Fibroblast of pulmonary artery (primary cell): Measurements from ENCODE around the gene MAB21L4.

Experiments used
- DNase-seq: peaks from one replicate; pipeline ENCODE4 v3.0.0-alpha.2; 2010; ENCODE audit warnings: low read depth
- H3K4me3 ChIP-seq: replicated peaks from 2 replicates; pipeline ENCODE4 v1.5.1; 2011; ENCODE audit warnings: low read depth, mild to moderate bottlenecking, control low read depth, low read length, moderate library complexity
- TF ChIP-seq, protein P1 (sequence below): IDR thresholded peaks from 2 replicates; pipeline ENCODE4 v1.5.1; 2011; ENCODE audit warnings: mild to moderate bottlenecking, control low read depth, low read length, inconsistent platforms; ENCODE audit errors: missing control alignments

The MAB21L4 gene

DNA sequence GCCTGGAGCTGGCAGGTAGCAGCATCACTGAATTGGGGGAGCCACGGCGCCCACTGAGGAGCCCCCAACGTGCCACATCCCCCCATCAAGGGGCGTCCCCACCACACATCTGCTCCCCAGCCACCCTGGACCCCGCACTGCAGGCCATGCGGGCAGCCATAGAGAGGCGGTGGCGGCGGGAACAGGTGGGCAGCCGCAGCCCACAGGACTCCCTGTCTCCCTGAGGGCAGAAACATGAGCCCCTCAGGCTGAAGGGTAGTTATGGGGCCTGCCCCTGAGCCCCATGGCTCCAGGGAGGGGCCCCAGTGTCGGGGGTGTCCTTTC is 36.7 kb upstream of the MAB21L4 start:
- no peak overlapping the region for H3K4me3 ChIP-seq
- no peak for DNase-seq
- TF ChIP-seq, protein P1, sequence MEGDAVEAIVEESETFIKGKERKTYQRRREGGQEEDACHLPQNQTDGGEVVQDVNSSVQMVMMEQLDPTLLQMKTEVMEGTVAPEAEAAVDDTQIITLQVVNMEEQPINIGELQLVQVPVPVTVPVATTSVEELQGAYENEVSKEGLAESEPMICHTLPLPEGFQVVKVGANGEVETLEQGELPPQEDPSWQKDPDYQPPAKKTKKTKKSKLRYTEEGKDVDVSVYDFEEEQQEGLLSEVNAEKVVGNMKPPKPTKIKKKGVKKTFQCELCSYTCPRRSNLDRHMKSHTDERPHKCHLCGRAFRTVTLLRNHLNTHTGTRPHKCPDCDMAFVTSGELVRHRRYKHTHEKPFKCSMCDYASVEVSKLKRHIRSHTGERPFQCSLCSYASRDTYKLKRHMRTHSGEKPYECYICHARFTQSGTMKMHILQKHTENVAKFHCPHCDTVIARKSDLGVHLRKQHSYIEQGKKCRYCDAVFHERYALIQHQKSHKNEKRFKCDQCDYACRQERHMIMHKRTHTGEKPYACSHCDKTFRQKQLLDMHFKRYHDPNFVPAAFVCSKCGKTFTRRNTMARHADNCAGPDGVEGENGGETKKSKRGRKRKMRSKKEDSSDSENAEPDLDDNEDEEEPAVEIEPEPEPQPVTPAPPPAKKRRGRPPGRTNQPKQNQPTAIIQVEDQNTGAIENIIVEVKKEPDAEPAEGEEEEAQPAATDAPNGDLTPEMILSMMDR = no peak

DNA sequence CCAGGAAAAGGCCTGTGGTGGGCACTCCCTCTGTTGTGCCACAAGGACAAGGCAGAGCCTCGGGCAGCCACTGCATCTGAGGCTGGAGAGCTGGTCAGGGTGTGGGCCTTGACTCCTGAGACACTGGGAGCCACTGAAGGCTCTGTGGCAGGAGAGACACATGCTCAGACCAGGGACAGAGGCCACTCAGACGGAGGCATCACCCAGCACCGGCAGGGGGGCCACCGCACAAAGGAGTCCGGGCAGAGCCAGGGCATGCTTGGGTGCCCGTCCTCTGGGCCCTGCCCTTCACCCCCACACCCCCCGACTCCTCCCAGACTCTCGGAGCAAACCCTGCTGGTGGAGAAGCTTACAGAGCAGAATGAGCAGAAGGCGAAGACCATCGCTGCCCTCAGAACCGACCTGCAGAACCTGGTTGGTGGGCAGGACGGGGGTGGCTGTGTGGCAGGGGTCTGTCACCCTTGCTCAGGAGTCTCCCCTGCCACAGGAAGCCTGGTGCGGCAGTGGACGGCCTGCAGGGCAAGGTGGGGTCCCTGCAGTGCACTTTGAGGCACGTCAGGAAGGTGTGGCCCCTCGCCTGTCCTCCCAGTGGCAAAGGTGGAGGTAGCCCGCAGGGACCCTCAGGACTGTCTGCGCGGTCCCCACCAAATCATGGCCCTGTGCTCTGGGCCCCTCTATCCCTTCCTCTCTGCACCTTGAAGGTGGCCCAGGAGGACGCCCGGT is 36.2 kb upstream of the MAB21L4 start:
- DNase-seq = no peak

DNA sequence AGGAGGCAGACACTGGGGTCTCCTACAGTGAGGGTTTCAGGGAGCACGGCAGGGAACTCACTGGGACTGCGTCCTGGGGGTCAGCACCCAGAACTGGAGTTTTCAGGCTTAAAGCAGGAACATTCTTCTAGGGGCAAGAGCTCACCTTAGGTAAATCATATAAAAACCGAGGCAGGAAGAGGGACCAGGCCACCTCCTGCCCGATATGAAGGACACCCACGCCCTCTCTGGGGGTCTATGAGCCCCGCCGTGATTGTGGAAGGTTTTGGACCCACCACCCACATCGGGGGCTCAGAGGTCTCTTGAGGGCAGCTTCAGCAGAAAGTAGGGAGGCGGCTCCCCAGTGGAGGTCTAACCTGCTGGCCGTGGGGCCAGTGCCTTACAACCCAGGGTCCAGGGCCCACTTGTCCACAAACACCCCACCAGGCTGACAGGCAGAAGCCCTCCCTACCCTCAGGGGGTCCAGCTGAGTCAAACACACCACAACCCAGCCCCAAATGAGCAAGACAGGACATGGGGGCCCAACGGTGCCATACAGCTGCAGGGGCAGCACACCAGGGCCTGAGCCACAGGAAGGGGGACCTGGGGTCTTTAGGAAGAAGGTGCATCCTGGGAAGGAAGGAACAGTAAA is 35.5 kb upstream of the MAB21L4 start:
- TF ChIP-seq, protein P1 = no peak
- no peak overlapping the region for H3K4me3 ChIP-seq
- DNase-seq = no peak

More for the DNA sequence above, 36.2 kb upstream of the MAB21L4 start:
- H3K4me3 ChIP-seq = no peak overlapping the region
- TF ChIP-seq, protein P1 = no peak

DNA sequence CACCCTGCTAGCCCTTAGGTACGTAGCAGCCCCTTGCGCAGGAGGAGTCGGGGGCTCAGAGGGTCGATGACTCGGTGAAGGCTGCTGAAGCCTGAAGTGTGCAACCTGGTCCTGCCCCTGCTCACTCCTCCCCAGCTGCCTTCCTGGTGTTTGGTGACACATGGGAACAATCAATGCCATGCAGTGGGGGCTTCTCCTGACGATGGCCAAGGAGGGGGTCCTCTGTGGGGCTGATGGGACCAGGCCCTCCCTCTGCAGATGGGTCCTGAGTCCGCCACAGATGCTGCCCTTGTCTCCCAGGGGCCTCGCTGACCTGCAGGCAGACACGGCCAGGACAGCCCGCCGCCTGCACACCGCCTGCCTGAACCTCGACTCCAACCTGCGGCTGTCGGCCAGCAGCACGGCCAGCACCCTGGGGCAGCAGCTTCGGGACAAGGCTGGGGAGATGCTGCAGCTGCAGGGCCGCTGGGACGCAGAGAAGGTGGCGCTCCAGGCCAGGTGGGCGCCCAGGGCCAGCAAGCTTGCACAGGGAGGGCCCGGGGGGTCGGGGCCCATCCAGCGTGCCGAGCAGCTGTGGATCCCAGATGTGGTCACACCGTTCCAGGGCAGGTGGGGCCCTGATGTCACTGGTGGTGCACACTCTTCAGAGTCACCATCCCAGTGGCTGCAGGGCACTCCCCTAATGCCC is 34.8 kb upstream of the MAB21L4 start:
- no peak for DNase-seq
- no peak overlapping the region for H3K4me3 ChIP-seq
- TF ChIP-seq, protein P1 = no peak

DNA sequence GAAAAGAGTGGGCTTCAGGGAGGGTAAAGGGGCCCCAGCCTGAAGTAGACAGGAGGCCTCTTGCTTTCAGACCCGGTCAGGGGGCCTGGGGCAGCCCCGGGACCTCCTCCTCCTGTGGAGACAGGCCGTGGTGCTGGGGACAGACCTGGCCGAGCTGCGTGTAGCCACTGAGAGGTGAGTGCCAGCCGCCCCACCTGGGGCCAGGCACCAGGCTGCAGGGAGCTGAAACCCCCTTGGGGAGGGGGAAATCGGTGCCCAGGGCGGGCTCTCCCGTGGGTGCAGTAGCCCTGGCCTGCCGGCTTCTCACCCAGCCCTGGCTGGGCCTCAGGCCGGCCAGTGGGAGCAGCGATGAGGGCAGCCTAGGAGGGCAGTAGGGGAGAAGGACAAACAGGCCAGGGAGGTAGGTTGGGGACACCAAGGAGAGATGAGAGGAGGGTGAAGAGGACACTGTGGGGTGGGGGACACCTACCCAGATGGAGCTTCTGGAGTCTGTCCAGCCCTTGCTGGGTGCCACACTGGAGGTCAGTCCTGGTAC is 34.2 kb upstream of the MAB21L4 start:
- TF ChIP-seq, protein P1 = no peak
- no peak for DNase-seq
- H3K4me3 ChIP-seq = no peak overlapping the region

DNA sequence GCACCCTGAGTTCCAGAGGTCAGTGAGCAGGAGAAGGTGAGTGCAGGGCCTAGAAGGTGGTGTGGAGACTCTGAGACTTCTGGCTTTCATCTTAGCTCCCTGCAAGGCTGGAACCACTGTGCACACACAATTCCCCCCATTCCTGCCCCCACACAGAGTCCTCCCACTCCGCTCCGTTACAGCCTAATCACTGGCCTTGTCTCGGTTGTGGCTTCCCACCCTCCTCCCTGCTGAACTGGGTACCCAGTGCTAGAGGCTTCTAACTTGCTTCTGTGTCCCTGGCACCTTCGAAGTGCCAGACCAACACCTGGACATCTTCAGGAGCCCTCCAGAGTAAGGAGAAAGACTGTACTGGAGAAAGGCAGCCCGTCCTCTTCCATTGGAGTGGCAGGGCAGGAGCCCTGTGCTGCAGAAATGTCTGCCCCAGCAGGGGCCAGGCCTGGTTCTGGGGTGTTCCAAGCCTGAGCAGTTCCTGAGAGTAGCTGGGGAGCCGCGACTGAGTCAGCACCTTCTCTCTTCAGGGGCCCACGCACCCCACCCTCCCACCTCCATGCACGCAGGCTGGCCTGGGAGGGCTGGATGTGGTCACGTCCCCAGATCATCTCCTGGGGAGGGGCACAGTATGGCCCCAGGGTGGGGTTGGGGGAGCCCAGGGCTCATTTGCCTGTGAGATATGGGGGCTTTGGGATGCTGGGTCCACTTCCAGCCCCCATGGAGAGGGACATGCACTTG is 33.6 kb upstream of the MAB21L4 start:
- H3K4me3 ChIP-seq = no peak overlapping the region
- DNase-seq = no peak
- TF ChIP-seq, protein P1 = no peak
